ENCODE results near the gene PPP1R3C.

PPP1R3C gene

DNA sequence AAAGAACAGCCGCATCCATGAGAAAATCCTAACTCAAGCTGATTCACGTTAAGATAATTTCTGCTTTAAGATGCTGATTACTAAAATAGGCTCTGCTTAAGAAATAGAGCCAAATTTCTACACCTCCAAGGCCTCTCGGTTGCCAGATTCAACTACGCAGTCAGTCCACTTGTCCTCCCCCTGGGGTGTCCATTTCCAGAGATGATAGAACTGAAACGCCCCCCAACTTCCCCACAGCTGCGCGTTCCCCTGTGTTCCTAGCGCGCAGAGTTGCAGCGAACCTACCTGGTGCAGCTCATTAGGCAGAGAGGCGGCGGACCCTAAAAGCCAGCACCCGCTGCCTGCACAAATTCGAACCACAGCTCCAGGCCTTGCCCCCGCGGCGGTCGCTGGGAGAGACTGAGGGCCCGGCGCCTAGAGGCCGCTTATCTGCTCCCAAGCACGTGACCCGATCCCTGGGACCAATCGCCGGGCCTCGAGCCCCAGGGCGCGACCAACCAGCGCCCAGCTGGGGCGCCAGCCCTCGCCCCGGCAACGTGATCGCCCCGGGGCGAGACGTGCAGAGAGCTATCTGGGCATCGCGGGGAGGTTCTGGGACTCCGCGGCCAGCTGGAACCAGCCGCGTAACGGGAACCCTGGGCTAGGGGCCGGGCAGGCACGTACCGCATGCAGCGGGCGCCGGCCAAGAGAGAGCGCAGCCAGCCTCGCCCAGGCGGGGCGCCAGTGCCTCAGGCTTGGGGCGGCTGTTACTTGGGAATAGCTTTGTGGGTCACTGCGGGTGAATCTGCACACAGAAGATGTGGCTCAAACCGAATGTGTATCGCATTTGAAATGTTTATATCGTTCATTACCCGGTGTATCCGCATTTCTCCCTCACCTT is at the start of gene PPP1R3C:
PPP1R3C (minus strand) TSS at position 401 of the 880 bp plus-strand sequence; CDS start at position 299, 102 bp downstream.
- peak within 1 kb of the TSS; percentile 60 for H3K4me3 ChIP-seq (replicated peaks; ENCODE audit: low read depth, low read length)
- TF ChIP-seq, protein P1, sequence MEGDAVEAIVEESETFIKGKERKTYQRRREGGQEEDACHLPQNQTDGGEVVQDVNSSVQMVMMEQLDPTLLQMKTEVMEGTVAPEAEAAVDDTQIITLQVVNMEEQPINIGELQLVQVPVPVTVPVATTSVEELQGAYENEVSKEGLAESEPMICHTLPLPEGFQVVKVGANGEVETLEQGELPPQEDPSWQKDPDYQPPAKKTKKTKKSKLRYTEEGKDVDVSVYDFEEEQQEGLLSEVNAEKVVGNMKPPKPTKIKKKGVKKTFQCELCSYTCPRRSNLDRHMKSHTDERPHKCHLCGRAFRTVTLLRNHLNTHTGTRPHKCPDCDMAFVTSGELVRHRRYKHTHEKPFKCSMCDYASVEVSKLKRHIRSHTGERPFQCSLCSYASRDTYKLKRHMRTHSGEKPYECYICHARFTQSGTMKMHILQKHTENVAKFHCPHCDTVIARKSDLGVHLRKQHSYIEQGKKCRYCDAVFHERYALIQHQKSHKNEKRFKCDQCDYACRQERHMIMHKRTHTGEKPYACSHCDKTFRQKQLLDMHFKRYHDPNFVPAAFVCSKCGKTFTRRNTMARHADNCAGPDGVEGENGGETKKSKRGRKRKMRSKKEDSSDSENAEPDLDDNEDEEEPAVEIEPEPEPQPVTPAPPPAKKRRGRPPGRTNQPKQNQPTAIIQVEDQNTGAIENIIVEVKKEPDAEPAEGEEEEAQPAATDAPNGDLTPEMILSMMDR (IDR thresholded peaks at IDR 0.05; ENCODE audit: low read depth, low read length, missing control alignments), result peak; percentile 25
- peak; percentile 51 for DNase-seq (ENCODE audit: extremely low read depth, low read depth)

DNA sequence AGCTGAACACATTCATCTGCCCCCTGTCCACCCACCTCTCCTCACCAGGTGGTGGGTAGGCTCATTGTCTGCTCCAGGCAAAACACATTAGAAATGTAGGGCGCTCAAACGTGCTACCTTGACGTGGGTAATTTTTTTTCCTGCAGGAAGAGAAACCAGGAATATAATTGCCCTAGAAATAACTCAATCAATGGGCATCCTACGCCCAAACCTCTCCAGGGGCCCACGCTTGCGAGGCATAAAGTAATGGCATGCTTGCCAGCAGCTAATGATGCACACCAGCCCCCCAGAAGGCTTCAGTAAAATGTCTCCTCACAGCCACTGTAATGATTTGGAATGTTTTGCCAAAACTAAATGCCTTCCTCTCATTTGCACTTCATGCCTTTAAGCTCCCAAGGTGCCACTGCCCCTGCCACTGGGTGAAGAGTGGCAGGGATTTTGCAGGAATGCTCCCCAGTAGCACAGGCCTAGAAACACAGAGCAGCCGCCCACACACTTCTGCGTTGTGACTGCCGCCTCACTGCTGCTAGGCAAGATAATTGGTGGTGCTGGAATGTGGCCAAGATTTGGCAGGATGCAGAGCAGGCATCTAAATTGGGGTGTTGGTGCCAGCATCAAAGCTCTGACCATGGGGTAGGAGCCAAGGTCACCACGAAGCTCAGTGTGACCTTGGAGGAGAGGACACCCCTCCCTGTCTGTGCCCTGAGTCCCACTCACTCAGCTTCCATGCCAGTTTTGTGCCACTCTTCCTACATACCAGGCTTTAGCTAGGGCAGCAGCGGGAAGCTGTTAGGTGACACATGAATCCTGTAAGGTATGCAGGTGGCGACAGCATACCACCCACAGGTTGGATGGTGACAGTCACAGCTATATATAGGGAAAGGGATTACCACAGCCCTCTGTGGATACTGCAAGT is 48.7 kb upstream of the PPP1R3C start:
- no peak for DNase-seq (ENCODE audit: extremely low read depth, low read depth)
- no peak overlapping the region for H3K4me3 ChIP-seq (replicated peaks; ENCODE audit: low read depth, low read length)
- TF ChIP-seq, protein P1 (IDR thresholded peaks at IDR 0.05; ENCODE audit: low read depth, low read length, missing control alignments), result no peak

DNA sequence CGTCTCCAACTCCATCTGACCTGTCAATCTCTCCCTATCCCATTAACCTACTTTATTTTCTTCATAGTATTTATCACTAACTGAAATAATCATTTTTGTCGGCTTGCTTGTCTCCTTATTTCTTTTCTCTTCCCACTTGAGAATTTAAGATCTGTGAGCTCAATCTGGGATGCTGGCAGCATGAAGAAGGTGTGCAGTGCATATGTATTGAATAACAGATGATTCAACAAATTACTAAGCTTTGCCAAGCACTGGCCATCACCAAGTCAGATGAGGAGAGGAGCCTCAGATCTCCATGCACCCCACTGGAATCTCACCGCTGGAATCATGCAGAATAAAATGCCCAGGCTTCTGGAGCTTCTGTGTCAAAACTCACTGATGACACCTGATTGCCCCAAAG is 47.6 kb upstream of the PPP1R3C start:
- TF ChIP-seq, protein P1 (IDR thresholded peaks at IDR 0.05; ENCODE audit: low read depth, low read length, missing control alignments), result no peak
- DNase-seq (ENCODE audit: extremely low read depth, low read depth), result no peak
- H3K4me3 ChIP-seq (replicated peaks; ENCODE audit: low read depth, low read length), result no peak overlapping the region

DNA sequence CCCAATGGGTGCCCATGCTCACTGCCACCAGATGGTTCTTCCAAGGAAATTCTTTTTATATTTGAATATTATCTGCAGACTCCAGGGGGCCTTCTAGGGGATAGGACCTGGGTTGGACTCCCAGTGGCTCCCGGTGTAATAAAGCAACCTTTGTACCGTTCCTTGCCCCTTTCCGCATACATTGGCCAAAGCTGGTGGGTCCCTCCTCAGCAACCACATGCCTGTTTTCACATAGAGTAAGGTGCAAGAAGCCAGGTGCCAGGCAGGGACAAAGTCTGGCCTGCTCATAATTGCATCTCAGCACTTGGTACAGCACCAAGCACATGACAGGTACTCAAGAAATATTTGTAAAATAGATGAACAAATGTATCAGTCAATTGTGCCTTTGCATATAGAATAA is 46.4 kb upstream of the PPP1R3C start:
- TF ChIP-seq, protein P1 (IDR thresholded peaks at IDR 0.05; ENCODE audit: low read depth, low read length, missing control alignments), result no peak
- no peak overlapping the region for H3K4me3 ChIP-seq (replicated peaks; ENCODE audit: low read depth, low read length)
- no peak for DNase-seq (ENCODE audit: extremely low read depth, low read depth)

DNA sequence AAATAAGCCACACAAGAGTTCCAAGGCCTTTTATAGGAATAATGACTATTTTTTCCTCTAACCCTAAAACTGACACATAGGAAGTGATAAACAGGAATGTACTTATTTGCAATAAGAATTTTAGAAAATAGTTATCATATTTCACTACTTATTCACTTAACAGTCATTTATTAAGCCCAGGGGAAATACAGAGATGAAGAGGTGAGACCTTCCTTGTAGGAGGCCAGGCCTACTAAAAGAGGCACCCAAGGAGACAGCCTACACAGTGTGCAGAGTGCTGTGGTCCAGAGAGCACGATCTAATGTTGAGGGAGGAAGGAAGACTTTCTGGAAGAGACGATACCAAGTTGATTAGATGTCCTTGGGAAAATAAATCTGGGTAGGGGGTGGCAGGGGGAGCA is 45.0 kb upstream of the PPP1R3C start:
- no peak for DNase-seq (ENCODE audit: extremely low read depth, low read depth)
- TF ChIP-seq, protein P1 (IDR thresholded peaks at IDR 0.05; ENCODE audit: low read depth, low read length, missing control alignments), result no peak
- H3K4me3 ChIP-seq (replicated peaks; ENCODE audit: low read depth, low read length), result no peak overlapping the region

DNA sequence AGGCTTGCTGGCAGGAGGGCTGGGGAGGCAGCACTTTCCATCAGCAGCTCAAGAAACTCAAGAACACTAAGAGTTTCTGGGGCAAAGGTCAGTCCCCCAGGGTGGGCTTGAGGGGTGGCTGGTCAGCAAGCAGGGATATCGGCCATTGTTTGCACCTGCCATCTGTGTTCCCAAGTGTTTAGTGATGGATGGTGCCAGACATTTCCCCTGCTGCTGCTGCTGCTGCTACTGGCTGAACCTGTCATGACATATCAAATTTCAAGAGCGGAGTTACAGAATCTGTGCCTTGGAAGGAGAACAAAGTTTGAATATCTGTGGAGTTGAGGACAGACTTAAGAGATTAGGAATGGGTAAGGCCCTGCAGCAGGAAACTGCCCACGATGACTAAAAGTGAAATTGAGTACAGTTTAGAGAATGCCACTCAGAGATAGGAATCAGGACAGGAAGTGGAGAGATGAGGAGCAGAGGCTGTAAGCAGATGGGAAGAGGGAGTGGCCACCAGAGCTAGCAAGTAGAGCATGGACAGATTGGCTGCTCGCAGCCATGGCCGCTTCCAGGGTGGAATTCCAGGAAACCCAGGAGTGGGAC is 39.2 kb upstream of the PPP1R3C start:
- no peak overlapping the region for H3K4me3 ChIP-seq (replicated peaks; ENCODE audit: low read depth, low read length)
- peak; percentile 65 for DNase-seq (ENCODE audit: extremely low read depth, low read depth)
- TF ChIP-seq, protein P1 (IDR thresholded peaks at IDR 0.05; ENCODE audit: low read depth, low read length, missing control alignments), result no peak

All from HFF-Myc (cell line).